ENCODE data around the gene VIP. TPM values are rescaled to one million over a fixed set of nuclear protein-coding genes. Genes with fewer than 3 reads are reported as not detected.

The VIP gene
- total and polyA plus RNA-seq, 9 donors = 0.64 to 2.5 (median 0.94) TPM

GRCh38 chr6:152771061-152771687 is 20.6 kb downstream of the VIP start:
- 0% methylated on average over 1 of the region's 5 CpGs for WGBS (ENCODE audit: insufficient coverage)
- Histone ChIP-seq H3K36me3 (ENCODE audit: control insufficient read depth, insufficient read depth, low read length) (no peaks in the 10 kb centered on the region), H3K27ac (ENCODE audit: low read length) (no peak overlapping the region), H3K9me3 (replicated peaks; ENCODE audit: control insufficient read depth, low read depth, low read length) (no peaks in the 10 kb centered on the region), H3K4me3 (ENCODE audit: low read length) (no peak overlapping the region), H3K27me3 (ENCODE audit: control insufficient read depth, insufficient read depth, low read length) (no peaks in the 10 kb centered on the region), H3K4me1 (ENCODE audit: control insufficient read depth, insufficient read depth, low read length) (no peaks in the 10 kb centered on the region)
- no peak for DNase-seq

- Histone ChIP-seq H3K9me3 (replicated peaks; ENCODE audit: control insufficient read depth, low read depth, low read length) (no peaks in the 10 kb centered on the region), H3K4me3 (ENCODE audit: low read length) (no peak overlapping the region), H3K4me1 (ENCODE audit: control insufficient read depth, insufficient read depth, low read length) (no peaks in the 10 kb centered on the region), H3K27ac (ENCODE audit: low read length) (no peak overlapping the region), H3K27me3 (ENCODE audit: control insufficient read depth, insufficient read depth, low read length) (no peaks in the 10 kb centered on the region), H3K36me3 (ENCODE audit: control insufficient read depth, insufficient read depth, low read length) (no peaks in the 10 kb centered on the region)
- DNase-seq = no peak
These were observed 24.8 kb downstream of the VIP start for GRCh38 chr6:152775428-152775827.

GRCh38 chr6:152776833-152777232 is 26.2 kb downstream of the VIP start:
- no peak overlapping the region for H3K27ac ChIP-seq (ENCODE audit: low read length)

GRCh38 chr6:152783217-152783878 is 32.8 kb downstream of the VIP start:
- DNase-seq = no peak
- H3K27me3 ChIP-seq (ENCODE audit: control insufficient read depth, insufficient read depth, low read length) = no peaks in the 10 kb centered on the region
- no peaks in the 10 kb centered on the region for H3K9me3 ChIP-seq (replicated peaks; ENCODE audit: control insufficient read depth, low read depth, low read length)
- H3K36me3 ChIP-seq (ENCODE audit: control insufficient read depth, insufficient read depth, low read length) = no peaks in the 10 kb centered on the region
- H3K4me3 ChIP-seq (ENCODE audit: low read length) = no peak overlapping the region
- H3K27ac ChIP-seq (ENCODE audit: low read length) = no peak overlapping the region
- WGBS (ENCODE audit: insufficient coverage) = no CpG with 5 or more reads among the region's 9 CpGs
- no peaks in the 10 kb centered on the region for H3K4me1 ChIP-seq (ENCODE audit: control insufficient read depth, insufficient read depth, low read length)

More at GRCh38 chr6:152776833-152777232, 26.2 kb downstream of the VIP start:
- no peak for DNase-seq
- Histone ChIP-seq H3K4me3 (ENCODE audit: low read length) (no peak overlapping the region), H3K9me3 (replicated peaks; ENCODE audit: control insufficient read depth, low read depth, low read length) (no peaks in the 10 kb centered on the region), H3K4me1 (ENCODE audit: control insufficient read depth, insufficient read depth, low read length) (no peaks in the 10 kb centered on the region), H3K36me3 (ENCODE audit: control insufficient read depth, insufficient read depth, low read length) (no peaks in the 10 kb centered on the region), H3K27me3 (ENCODE audit: control insufficient read depth, insufficient read depth, low read length) (no peaks in the 10 kb centered on the region)
- no CpG with 5 or more reads among the region's 3 CpGs for whole genome bisulfite sequencing (ENCODE audit: insufficient coverage)

GRCh38 chr6:152794696-152795095 is 44.1 kb downstream of the VIP start:
- no peak for DNase-seq
- Histone ChIP-seq H3K27ac (ENCODE audit: low read length) (no peak overlapping the region), H3K4me1 (ENCODE audit: control insufficient read depth, insufficient read depth, low read length) (no peaks in the 10 kb centered on the region), H3K27me3 (ENCODE audit: control insufficient read depth, insufficient read depth, low read length) (no peaks in the 10 kb centered on the region), H3K9me3 (replicated peaks; ENCODE audit: control insufficient read depth, low read depth, low read length) (no peaks in the 10 kb centered on the region), H3K36me3 (ENCODE audit: control insufficient read depth, insufficient read depth, low read length) (no peaks in the 10 kb centered on the region), H3K4me3 (ENCODE audit: low read length) (no peak overlapping the region)

- no peaks in the 10 kb centered on the region for H3K27me3 ChIP-seq (ENCODE audit: control insufficient read depth, insufficient read depth, low read length)
- no peak for DNase-seq
- H3K4me1 ChIP-seq (ENCODE audit: control insufficient read depth, insufficient read depth, low read length) = no peaks in the 10 kb centered on the region
- no peaks in the 10 kb centered on the region for H3K9me3 ChIP-seq (replicated peaks; ENCODE audit: control insufficient read depth, low read depth, low read length)
- H3K27ac ChIP-seq (ENCODE audit: low read length) = no peak overlapping the region
- H3K36me3 ChIP-seq (ENCODE audit: control insufficient read depth, insufficient read depth, low read length) = no peaks in the 10 kb centered on the region
- H3K4me3 ChIP-seq (ENCODE audit: low read length) = no peak overlapping the region
These were observed 53.6 kb downstream of the VIP start for GRCh38 chr6:152804150-152804549.

Other genes with a start within 250 kb of the VIP start
- 141 TPM for gene SYNE1, start 113.4 kb upstream of the VIP start, total RNA-seq
- gene SYNE1, start 113.4 kb upstream of the VIP start, polyA plus RNA-seq (ENCODE audit: insufficient read depth in 1 of 8, insufficient read length in 8 of 8, low replicate concordance in 1 of 8) = 100 to 1,000 TPM in 3 of 8 donors, 10 to 100 TPM in 5; 57.0 to 131 (median 92.8) TPM
- 18.3 TPM for gene MYCT1, start 52.9 kb upstream of the VIP start, total RNA-seq
- gene MYCT1, start 52.9 kb upstream of the VIP start, polyA plus RNA-seq (ENCODE audit: insufficient read depth in 1 of 8, insufficient read length in 8 of 8, low replicate concordance in 1 of 8) = 10 to 100 TPM; 17.5 to 21.4 (median 19.3) TPM
- 12.4 TPM for gene FBXO5, start 232.2 kb downstream of the VIP start, total RNA-seq
- 10 to 100 TPM; 14.5 to 20.7 (median 18.4) TPM for gene FBXO5, start 232.2 kb downstream of the VIP start, polyA plus RNA-seq (ENCODE audit: insufficient read depth in 1 of 8, insufficient read length in 8 of 8, low replicate concordance in 1 of 8)

Data from muscle of leg (tissue), 11 donors.